PFSK-1 (cell line): ENCODE results near the gene NMUR2.

Source experiments
- FOXP2 ChIP-seq: optimal IDR thresholded peaks from 2 replicates; pipeline ENCODE3; 2011; ENCODE audit warnings: borderline replicate concordance, control low read depth, inconsistent platforms; ENCODE audit not compliant: insufficient read depth; ENCODE audit errors: extremely low read length, extremely low read depth
- POLR2AphosphoS5 ChIP-seq: IDR thresholded peaks from 2 replicates; pipeline ENCODE4 v1.6.1; 2012; ENCODE audit warnings: low read depth, mild to moderate bottlenecking, control low read depth, low read length, moderate library complexity
- REST ChIP-seq, 2 experiments: IDR thresholded peaks; 2 replicates each; pipeline versions ENCODE4 v1.6.1 to v1.8.0; 2011 to 2012; ENCODE audit warnings: low read depth in 2 of 2, low read length in 2 of 2, control low read depth in 1 of 2, inconsistent platforms in 1 of 2, mild to moderate bottlenecking in 1 of 2, moderate library complexity in 1 of 2; ENCODE audit not compliant: insufficient read depth in 1 of 2
- SIN3A ChIP-seq: IDR thresholded peaks from 2 replicates; pipeline ENCODE4 v1.6.1; 2012; ENCODE audit warnings: mild to moderate bottlenecking, low read length, moderate library complexity, borderline replicate concordance; ENCODE audit not compliant: insufficient read depth
- TAF1 ChIP-seq: IDR thresholded peaks from 2 replicates; pipeline ENCODE4 v1.6.1; 2012; ENCODE audit warnings: low read length, control low read depth, borderline replicate concordance; ENCODE audit not compliant: insufficient read depth

NMUR2 gene

GRCh38 chr5:152372875-152373274, 32.2 kb downstream of the NMUR2 start:
- TF ChIP-seq FOXP2 (no peak), SIN3A (no peak), POLR2AphosphoS5 (no peak), REST (IDR thresholded peaks at IDR 0.05; ENCODE audit: insufficient read depth in 1 of 2, low read depth in 2 of 2, low read length in 2 of 2) (no peak), TAF1 (no peak)

- TF ChIP-seq REST (IDR thresholded peaks at IDR 0.05; ENCODE audit: insufficient read depth in 1 of 2, low read depth in 2 of 2, low read length in 2 of 2) (no peak), TAF1 (no peak), FOXP2 (no peak), POLR2AphosphoS5 (no peak), SIN3A (no peak)
Observed at GRCh38 chr5:152369298-152369697, 35.8 kb downstream of the NMUR2 start.

- TF ChIP-seq SIN3A (no peak), REST (IDR thresholded peaks at IDR 0.05; ENCODE audit: insufficient read depth in 1 of 2, low read depth in 2 of 2, low read length in 2 of 2) (no peak), POLR2AphosphoS5 (no peak), FOXP2 (no peak), TAF1 (no peak)
Observed at GRCh38 chr5:152367554-152367953, 37.5 kb downstream of the NMUR2 start.

- no peak for TF ChIP-seq REST (IDR thresholded peaks at IDR 0.05; ENCODE audit: insufficient read depth in 1 of 2, low read depth in 2 of 2, low read length in 2 of 2)
- no peak for TF ChIP-seq FOXP2
- no peak for TF ChIP-seq TAF1
- TF ChIP-seq POLR2AphosphoS5 = no peak
- no peak for TF ChIP-seq SIN3A
Observed at GRCh38 chr5:152366716-152367115, 38.4 kb downstream of the NMUR2 start.

GRCh38 chr5:152364899-152365298, 40.2 kb downstream of the NMUR2 start:
- no peak for TF ChIP-seq FOXP2
- no peak for TF ChIP-seq TAF1
- no peak for TF ChIP-seq POLR2AphosphoS5
- TF ChIP-seq SIN3A = no peak
- TF ChIP-seq REST (IDR thresholded peaks at IDR 0.05; ENCODE audit: insufficient read depth in 1 of 2, low read depth in 2 of 2, low read length in 2 of 2) = no peak
